SU-DHL-6 (cell line): Measurements from ENCODE around the gene MYO7A.

Experiments
- H2AFZ ChIP-seq: fragments of 200-600 bp; sonication (generic); 2 replicates; pipeline ENCODE4 v1.6.1; 2014; ENCODE audit warnings: low read depth, mild to moderate bottlenecking, moderate library complexity, mixed read lengths, antibody characterized with exemption, low read length; ENCODE audit not compliant: severe bottlenecking
- H3F3A ChIP-seq: fragments of 200-600 bp; shearing (Covaris generic); 2 replicates; pipeline ENCODE4 v1.6.0; 2016; ENCODE audit warnings: antibody characterized with exemption, mild to moderate bottlenecking; ENCODE audit not compliant: insufficient read depth
- H3K27ac ChIP-seq: fragments of 200-600 bp; sonication (generic); 2 replicates; pipeline ENCODE4 v1.5.1; 2016; ENCODE audit warnings: low read depth, mild to moderate bottlenecking, low read length, moderate library complexity, mixed read lengths
- H3K27me3 ChIP-seq: fragments of 200-600 bp; sonication (generic), shearing (Covaris generic); 2 replicates; pipeline ENCODE4 v1.6.0; 2014; ENCODE audit warnings: mild to moderate bottlenecking, low read length
- H3K36me3 ChIP-seq: fragments of 200-600 bp; sonication (generic); 2 replicates; pipeline ENCODE4 v1.6.1; 2014; ENCODE audit warnings: mild to moderate bottlenecking, low read length, mixed read lengths
- H3K4me2 ChIP-seq: fragments of 300-600, 200-600 bp; shearing (Covaris generic), sonication (generic); 2 replicates; pipeline ENCODE4 v1.6.0; 2014; ENCODE audit warnings: low read length, low read depth, mild to moderate bottlenecking; ENCODE audit not compliant: poor library complexity, severe bottlenecking
- H3K4me3 ChIP-seq: fragments of 200-600 bp; sonication (generic); 2 replicates; pipeline ENCODE4 v1.5.1; 2014; ENCODE audit warnings: antibody characterized with exemption, low read length, mild to moderate bottlenecking, mixed read lengths; ENCODE audit not compliant: insufficient read depth, poor library complexity, severe bottlenecking
- H3K79me2 ChIP-seq: fragments of 200-600 bp; sonication (generic); 2 replicates; pipeline ENCODE4 v1.6.1; 2014; ENCODE audit warnings: mild to moderate bottlenecking, low read length, moderate library complexity; ENCODE audit not compliant: insufficient read depth
- H3K9ac ChIP-seq: fragments of 200-600 bp; sonication (generic); 2 replicates; pipeline ENCODE4 v1.7.0; 2014; ENCODE audit warnings: mild to moderate bottlenecking, low read length
- H3K9me2 ChIP-seq: fragments of 200-600 bp; sonication (generic); replicated peaks from 2 replicates; pipeline ENCODE4 v1.6.1; 2014; ENCODE audit warnings: low read length; ENCODE audit not compliant: insufficient read depth
- H3K9me3 ChIP-seq: fragments of 200-600 bp; sonication (generic); 2 replicates; pipeline ENCODE4 v1.6.1; 2014; ENCODE audit warnings: low read length, mixed read lengths; ENCODE audit not compliant: insufficient read depth
- H4K20me1 ChIP-seq: fragments of 200-600 bp; sonication (generic); 2 replicates; pipeline ENCODE4 v1.6.1; 2014; ENCODE audit warnings: low read depth, mild to moderate bottlenecking, antibody characterized with exemption, low read length, moderate library complexity, mixed read lengths
- CTCF ChIP-seq: fragments of 200-600 bp; sonication (generic); IDR thresholded peaks from one replicate; pipeline ENCODE4 v1.5.1; 2017; ENCODE audit warnings: antibody characterized with exemption, mild to moderate bottlenecking, low read length, moderate library complexity; ENCODE audit not compliant: insufficient read depth, poor library complexity, severe bottlenecking
- EZH2phosphoT487 ChIP-seq: fragments of 200-600 bp; sonication (generic), shearing (Covaris generic); conservative IDR thresholded peaks from 2 replicates; pipeline ENCODE4 v1.6.1; 2018; ENCODE audit warnings: mild to moderate bottlenecking, antibody characterized with exemption, low read length, moderate library complexity, mixed read lengths

Gene MYO7A

GRCh38 chr11:77180346-77180745, 52.3 kb downstream of the MYO7A start:
- H3K4me2 ChIP-seq: no peak overlapping the region
- no peak overlapping the region for H3K9ac ChIP-seq
- no peak overlapping the region for H3K27ac ChIP-seq
- no peaks in the 10 kb centered on the region for H4K20me1 ChIP-seq
- no peaks in the 10 kb centered on the region for H3K27me3 ChIP-seq
- no peaks in the 10 kb centered on the region for H3K79me2 ChIP-seq
- no peaks in the 10 kb centered on the region for H3F3A ChIP-seq
- H2AFZ ChIP-seq: no peak overlapping the region
- H3K4me3 ChIP-seq: no peak overlapping the region
- H3K9me2 ChIP-seq: no peaks in the 10 kb centered on the region
- no peak for TF ChIP-seq EZH2phosphoT487
- TF ChIP-seq CTCF: no peak
- H3K36me3 ChIP-seq: no peaks in the 10 kb centered on the region
- no peaks in the 10 kb centered on the region for H3K9me3 ChIP-seq

GRCh38 chr11:77181226-77181625, 53.2 kb downstream of the MYO7A start:
- H3K79me2 ChIP-seq: no peaks in the 10 kb centered on the region
- H3F3A ChIP-seq: no peaks in the 10 kb centered on the region
- H3K27ac ChIP-seq: no peak overlapping the region
- no peak overlapping the region for H3K4me3 ChIP-seq
- no peaks in the 10 kb centered on the region for H3K27me3 ChIP-seq
- H3K36me3 ChIP-seq: no peaks in the 10 kb centered on the region
- H3K9me2 ChIP-seq: no peaks in the 10 kb centered on the region
- H3K9ac ChIP-seq: no peak overlapping the region
- no peaks in the 10 kb centered on the region for H3K9me3 ChIP-seq
- no peak overlapping the region for H3K4me2 ChIP-seq
- no peaks in the 10 kb centered on the region for H4K20me1 ChIP-seq
- no peak for TF ChIP-seq CTCF
- TF ChIP-seq EZH2phosphoT487: no peak
- H2AFZ ChIP-seq: no peak overlapping the region

GRCh38 chr11:77181799-77182541, 53.9 kb downstream of the MYO7A start:
- TF ChIP-seq EZH2phosphoT487 (no peak), CTCF (no peak)
- Histone ChIP-seq H3K36me3 (no peaks in the 10 kb centered on the region), H3F3A (no peaks in the 10 kb centered on the region), H3K9me2 (no peaks in the 10 kb centered on the region), H3K4me2 (no peak overlapping the region), H3K27me3 (no peaks in the 10 kb centered on the region), H3K4me3 (no peak overlapping the region), H3K79me2 (no peaks in the 10 kb centered on the region), H2AFZ (no peak overlapping the region), H3K9ac (no peak overlapping the region), H3K9me3 (no peaks in the 10 kb centered on the region), H4K20me1 (no peaks in the 10 kb centered on the region), H3K27ac (no peak overlapping the region)
